Osteoblast (primary cell): ENCODE results near the gene BTK. TPM values are rescaled to one million over a fixed set of nuclear protein-coding genes. Genes with fewer than 3 reads are reported as not detected.

Experiments used
- DNase-seq: peaks from one replicate; pipeline ENCODE4 v3.0.0; 2011; ENCODE audit warnings: low spot score, mixed read lengths; ENCODE audit not compliant: insufficient read length; ENCODE audit errors: missing footprints
- H2AFZ ChIP-seq: 2 replicates; pipeline ENCODE4 v1.6.0; 2011; ENCODE audit warnings: mild to moderate bottlenecking, low read length
- H3K27ac ChIP-seq: 2 replicates; pipeline ENCODE4 v1.5.1; 2011; ENCODE audit warnings: mild to moderate bottlenecking, low read depth, low read length, moderate library complexity
- H3K27me3 ChIP-seq: 2 replicates; pipeline ENCODE4 v1.6.0; 2012; ENCODE audit warnings: mild to moderate bottlenecking, control low read depth, inconsistent platforms, low read length, moderate library complexity; ENCODE audit not compliant: insufficient read depth
- H3K36me3 ChIP-seq: 2 replicates; pipeline ENCODE4 v1.5.1; 2011; ENCODE audit warnings: mild to moderate bottlenecking, low read length, control low read depth, moderate library complexity; ENCODE audit not compliant: insufficient read depth
- H3K4me1 ChIP-seq: 2 replicates; pipeline ENCODE4 v1.5.1; 2011; ENCODE audit warnings: mild to moderate bottlenecking, low read length, control low read depth, moderate library complexity; ENCODE audit not compliant: insufficient read depth
- H3K4me2 ChIP-seq: 2 replicates; pipeline ENCODE4 v1.6.0; 2011; ENCODE audit warnings: mild to moderate bottlenecking, low read length; ENCODE audit not compliant: insufficient read depth
- H3K4me3 ChIP-seq: fragments of 200-600 bp; sonication (generic); 3 replicates; pipeline ENCODE4 v1.5.1; 2012; ENCODE audit warnings: mild to moderate bottlenecking, low read length, inconsistent platforms; ENCODE audit not compliant: insufficient read depth
- H3K79me2 ChIP-seq: 2 replicates; pipeline ENCODE4 v1.6.0; 2012; ENCODE audit warnings: mild to moderate bottlenecking, low read length, control low read depth, inconsistent platforms; ENCODE audit not compliant: insufficient read depth
- H3K9me3 ChIP-seq: 2 replicates; pipeline ENCODE4 v1.5.1; 2011; ENCODE audit warnings: low read depth, low read length, control low read depth
- H4K20me1 ChIP-seq: 2 replicates; pipeline ENCODE4 v1.6.0; 2012; ENCODE audit warnings: mild to moderate bottlenecking, low read length, control low read depth; ENCODE audit not compliant: insufficient read depth
- total RNA-seq: library from RNA; depleted of rRNA; stranded (reverse); fragments of >200 nt; gene quantifications from 2 replicates; pipeline ENCODE4 v1.2.3, GENCODE V29; 2012
- TF ChIP-seq, protein P1 (sequence below): IDR thresholded peaks from 2 replicates; pipeline ENCODE4 v1.5.1; 2011; ENCODE audit warnings: mild to moderate bottlenecking, low read depth, low read length, moderate library complexity; ENCODE audit errors: extremely low read depth

The BTK gene
- total RNA-seq, 1 donor = not detected

DNA sequence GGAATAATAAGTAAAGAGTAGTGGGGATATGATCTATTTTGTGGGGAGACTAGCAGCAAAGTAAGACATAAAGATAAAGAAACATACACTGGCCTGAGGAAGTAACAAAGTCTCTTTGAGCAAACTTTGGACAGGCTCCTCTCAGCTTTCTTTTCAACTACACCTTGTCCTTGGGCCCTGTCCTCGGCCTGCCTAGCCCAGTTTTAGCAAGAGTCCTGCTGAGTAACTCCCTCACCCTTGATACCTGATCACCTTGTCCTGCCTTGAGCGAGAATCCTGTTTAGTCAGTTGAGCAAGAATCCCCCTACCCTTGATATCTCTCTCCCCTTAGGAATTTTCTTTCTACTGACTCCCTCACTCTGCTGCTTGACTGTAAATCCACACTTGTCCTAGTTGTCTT is 33.5 kb upstream of the BTK start:
- Histone ChIP-seq H2AFZ (no peak overlapping the region), H3K27ac (no peak overlapping the region), H3K4me1 (peaks cover 6% of the 10 kb centered on the region), H4K20me1 (no peaks in the 10 kb centered on the region), H3K36me3 (peaks cover 4% of the 10 kb centered on the region), H3K4me3 (no peak overlapping the region), H3K79me2 (no peaks in the 10 kb centered on the region), H3K4me2 (no peak overlapping the region), H3K27me3 (peaks cover 13% of the 10 kb centered on the region), H3K9me3 (no peaks in the 10 kb centered on the region)
- DNase-seq = no peak
- TF ChIP-seq, protein P1, sequence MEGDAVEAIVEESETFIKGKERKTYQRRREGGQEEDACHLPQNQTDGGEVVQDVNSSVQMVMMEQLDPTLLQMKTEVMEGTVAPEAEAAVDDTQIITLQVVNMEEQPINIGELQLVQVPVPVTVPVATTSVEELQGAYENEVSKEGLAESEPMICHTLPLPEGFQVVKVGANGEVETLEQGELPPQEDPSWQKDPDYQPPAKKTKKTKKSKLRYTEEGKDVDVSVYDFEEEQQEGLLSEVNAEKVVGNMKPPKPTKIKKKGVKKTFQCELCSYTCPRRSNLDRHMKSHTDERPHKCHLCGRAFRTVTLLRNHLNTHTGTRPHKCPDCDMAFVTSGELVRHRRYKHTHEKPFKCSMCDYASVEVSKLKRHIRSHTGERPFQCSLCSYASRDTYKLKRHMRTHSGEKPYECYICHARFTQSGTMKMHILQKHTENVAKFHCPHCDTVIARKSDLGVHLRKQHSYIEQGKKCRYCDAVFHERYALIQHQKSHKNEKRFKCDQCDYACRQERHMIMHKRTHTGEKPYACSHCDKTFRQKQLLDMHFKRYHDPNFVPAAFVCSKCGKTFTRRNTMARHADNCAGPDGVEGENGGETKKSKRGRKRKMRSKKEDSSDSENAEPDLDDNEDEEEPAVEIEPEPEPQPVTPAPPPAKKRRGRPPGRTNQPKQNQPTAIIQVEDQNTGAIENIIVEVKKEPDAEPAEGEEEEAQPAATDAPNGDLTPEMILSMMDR = no peak

DNA sequence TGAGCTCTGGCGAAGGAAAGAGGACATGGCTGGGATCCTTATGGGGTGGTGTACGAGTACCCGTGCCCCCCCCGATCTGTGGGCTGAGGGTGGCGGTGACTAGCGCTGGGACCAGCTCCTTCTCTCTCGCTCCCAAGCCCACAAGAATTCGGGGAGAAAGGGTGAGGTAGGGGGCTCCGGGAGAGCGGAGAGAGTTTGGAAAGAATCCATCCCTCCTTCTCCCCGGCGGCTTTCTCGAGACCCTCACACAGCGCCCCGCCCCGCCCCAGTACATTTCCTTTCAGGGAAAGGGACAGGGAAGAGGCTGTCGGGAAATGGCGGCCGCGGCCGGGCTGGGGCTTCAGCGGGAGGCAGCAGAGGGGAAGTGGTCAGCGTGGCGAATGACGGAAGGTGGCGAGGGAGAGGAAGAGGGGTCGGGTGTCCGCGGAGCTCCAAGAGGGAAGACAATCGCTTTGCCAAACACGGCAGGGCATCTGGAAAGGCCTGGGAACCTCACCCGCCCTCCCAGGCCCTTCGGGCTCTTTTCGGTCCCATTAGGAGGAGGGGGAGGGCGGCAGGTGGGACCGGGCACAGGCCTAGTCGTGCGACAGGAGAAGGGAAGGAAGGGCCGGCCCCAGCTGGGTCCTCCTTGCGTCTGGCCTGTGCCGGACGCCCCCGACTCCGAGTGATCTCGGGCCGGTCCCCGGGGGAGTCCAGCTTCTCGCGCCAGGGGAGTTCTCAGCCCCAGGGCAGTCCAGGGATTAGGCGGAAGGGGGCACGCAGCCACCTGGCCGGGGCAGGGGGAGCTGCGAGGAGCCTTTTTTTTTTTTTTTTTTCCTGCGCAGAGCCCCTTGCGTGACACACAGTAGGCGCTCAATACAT is 32.2 kb upstream of the BTK start:
- Histone ChIP-seq H4K20me1 (no peaks in the 10 kb centered on the region), H3K4me1 (peaks cover 6% of the 10 kb centered on the region), H3K9me3 (no peaks in the 10 kb centered on the region), H3K79me2 (peaks cover 3% of the 10 kb centered on the region), H3K4me3 (peak overlapping the region; percentile 77), H3K27ac (peak overlapping the region; percentile 81), H3K4me2 (peak overlapping the region; percentile 82), H3K36me3 (no peaks in the 10 kb centered on the region), H3K27me3 (peaks cover 13% of the 10 kb centered on the region), H2AFZ (peak overlapping the region; percentile 91)
- TF ChIP-seq, protein P1 = no peak
- peak; percentile 62 for DNase-seq

DNA sequence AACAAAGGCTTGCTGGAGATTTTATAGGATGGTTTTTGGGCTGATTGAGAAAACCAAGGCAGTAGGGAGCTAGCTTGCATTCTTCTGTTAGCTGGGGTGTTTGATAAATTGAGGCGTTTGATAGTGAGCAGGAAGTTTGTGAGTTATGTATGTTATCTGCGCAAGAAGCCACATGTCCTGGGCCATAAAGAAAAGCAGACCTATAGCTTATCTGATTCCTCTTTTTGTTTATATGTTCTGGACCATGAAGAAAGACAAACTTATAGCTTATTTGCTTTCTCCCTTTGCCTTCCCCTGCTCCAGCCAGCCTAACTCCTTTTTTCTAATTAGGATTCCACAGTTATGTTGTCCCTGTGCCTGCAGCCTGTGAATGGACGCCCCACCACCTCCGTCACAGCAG is 31.2 kb upstream of the BTK start:
- H4K20me1 ChIP-seq = peaks cover 7% of the 10 kb centered on the region
- peak overlapping the region; percentile 82 for H3K4me2 ChIP-seq
- H3K4me3 ChIP-seq = no peak overlapping the region
- no peak for DNase-seq
- H3K79me2 ChIP-seq = peaks cover 13% of the 10 kb centered on the region
- no peaks in the 10 kb centered on the region for H3K9me3 ChIP-seq
- TF ChIP-seq, protein P1 = no peak
- peaks cover 13% of the 10 kb centered on the region for H3K27me3 ChIP-seq
- peaks cover 3% of the 10 kb centered on the region for H3K36me3 ChIP-seq
- peak overlapping the region; percentile 91 for H2AFZ ChIP-seq
- H3K27ac ChIP-seq = peak overlapping the region; percentile 81
- H3K4me1 ChIP-seq = peaks cover 6% of the 10 kb centered on the region

DNA sequence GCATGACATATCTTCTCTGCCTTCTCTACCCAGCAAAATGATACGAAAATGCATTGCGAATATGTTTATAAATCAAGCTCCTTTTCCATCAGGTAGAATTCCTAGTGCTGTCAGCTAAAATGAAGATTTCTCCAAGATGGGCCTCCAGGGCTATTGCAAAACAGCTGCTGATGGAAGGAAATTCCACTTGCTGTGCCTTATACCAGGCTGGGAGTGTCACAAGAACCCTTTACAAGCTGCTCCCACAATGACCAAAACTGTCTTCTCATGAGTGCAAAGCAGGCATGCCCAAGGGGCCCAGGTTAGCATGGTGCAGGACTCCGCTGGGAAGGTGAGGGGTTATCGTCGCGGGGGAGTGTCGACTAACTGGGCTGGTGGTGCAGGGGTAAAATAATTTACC is 30.7 kb upstream of the BTK start:
- TF ChIP-seq, protein P1 = no peak
- Histone ChIP-seq H3K36me3 (peaks cover 8% of the 10 kb centered on the region), H4K20me1 (peaks cover 7% of the 10 kb centered on the region), H2AFZ (no peak overlapping the region), H3K4me3 (no peak overlapping the region), H3K79me2 (peaks cover 18% of the 10 kb centered on the region), H3K9me3 (no peaks in the 10 kb centered on the region), H3K4me1 (peaks cover 6% of the 10 kb centered on the region), H3K27ac (no peak overlapping the region), H3K27me3 (peaks cover 13% of the 10 kb centered on the region), H3K4me2 (no peak overlapping the region)
- DNase-seq = no peak
